HG03342 (cell line): ENCODE measurements around the gene OR2A42.
"Not testable (repeated sequence)": the region's sequence is repeated elsewhere in the genome, so short reads cannot be mapped to it uniquely, and the experiment has no call there.

Experiments
- ATAC-seq: cut with Tn5 transposase; IDR thresholded peaks from one replicate; pipeline ENCODE4 v1.9.1; 2021; ENCODE audit warnings: mild to moderate bottlenecking, moderate library complexity; ENCODE audit not compliant: unreplicated experiment

Gene OR2A42

GRCh38 chr7:144239365-144239764, at the start of gene OR2A42:
TSS of gene OR2A42 (minus strand) at chr7:144239605. CDS start at chr7:144232843, 6,762 bp downstream.
- ATAC-seq = not testable (repeated sequence)

GRCh38 chr7:144287171-144287784, 47.9 kb upstream of the OR2A42 start:
- ATAC-seq = not testable (repeated sequence)

- not testable (repeated sequence) for ATAC-seq
These were observed 44.3 kb upstream of the OR2A42 start for GRCh38 chr7:144283716-144284115.

GRCh38 chr7:144282490-144282889, 43.1 kb upstream of the OR2A42 start:
- not testable (repeated sequence) for ATAC-seq

GRCh38 chr7:144281981-144282380, 42.6 kb upstream of the OR2A42 start:
- ATAC-seq = not testable (repeated sequence)

- ATAC-seq = not testable (repeated sequence)
These were observed 40.6 kb upstream of the OR2A42 start for GRCh38 chr7:144280010-144280409.

- not testable (repeated sequence) for ATAC-seq
These were observed 35.9 kb upstream of the OR2A42 start for GRCh38 chr7:144275281-144275680.

GRCh38 chr7:144269188-144269587, 29.8 kb upstream of the OR2A42 start, which contains the start of gene CTAGE8:
TSS of gene CTAGE8 (minus strand) at chr7:144269288. CDS start at chr7:144269250, 38 bp downstream.
- ATAC-seq = not testable (repeated sequence)

- not testable (repeated sequence) for ATAC-seq
These were observed 25.3 kb upstream of the OR2A42 start, which contains the start of gene OR2A7 for GRCh38 chr7:144264692-144265091. TSS of gene OR2A7 (minus strand) at chr7:144264792. CDS start at chr7:144259628, 5,164 bp downstream.

- not testable (repeated sequence) for ATAC-seq
These were observed 22.7 kb upstream of the OR2A42 start for GRCh38 chr7:144262128-144262527.

GRCh38 chr7:144259067-144259466, 19.7 kb upstream of the OR2A42 start:
- not testable (repeated sequence) for ATAC-seq

GRCh38 chr7:144256112-144256511, 16.7 kb upstream of the OR2A42 start:
- no peak for ATAC-seq

- no peak for ATAC-seq
These were observed 16.1 kb upstream of the OR2A42 start for GRCh38 chr7:144255471-144255897.

- ATAC-seq = not testable (repeated sequence)
These were observed 12.9 kb upstream of the OR2A42 start for GRCh38 chr7:144252307-144252706.

- ATAC-seq = not testable (repeated sequence)
These were observed 8.4 kb upstream of the OR2A42 start for GRCh38 chr7:144247674-144248330.

GRCh38 chr7:144246967-144247366, 7.6 kb upstream of the OR2A42 start:
- ATAC-seq = not testable (repeated sequence)

GRCh38 chr7:144245372-144245771, 6.0 kb upstream of the OR2A42 start:
- ATAC-seq = not testable (repeated sequence)

GRCh38 chr7:144238530-144239082, 799 bp downstream of the OR2A42 start:
- ATAC-seq = not testable (repeated sequence)

GRCh38 chr7:144233039-144233438, 6.4 kb downstream of the OR2A42 start:
- not testable (repeated sequence) for ATAC-seq

- ATAC-seq = not testable (repeated sequence)
These were observed 8.4 kb downstream of the OR2A42 start for GRCh38 chr7:144231027-144231426.

- not testable (repeated sequence) for ATAC-seq
These were observed 10.6 kb downstream of the OR2A42 start for GRCh38 chr7:144228810-144229209.

GRCh38 chr7:144226866-144227265, 12.5 kb downstream of the OR2A42 start:
- ATAC-seq = not testable (repeated sequence)
